Measurements from ENCODE around the gene GRID2. TPM values are rescaled to one million over a fixed set of nuclear protein-coding genes. Genes with fewer than 3 reads are reported as not detected.

GRID2 gene
- total and polyA plus RNA-seq, 4 donors = under 0.01 to 0.02 TPM; not detected in 2

GRCh38 chr4:92333016-92333415, 29.2 kb downstream of the GRID2 start:
- Histone ChIP-seq H3K9ac (ENCODE audit: low read depth in 1 of 2, low read length in 2 of 2) (no peak overlapping the region), H3K27ac (ENCODE audit: low read depth in 1 of 2, low read length in 2 of 2) (no peak overlapping the region), H3K36me3 (ENCODE audit: control insufficient read depth in 4 of 4, insufficient read depth in 3 of 4, low read depth in 1 of 4, low read length in 3 of 4) (no peaks in the 10 kb centered on the region), H3K4me1 (ENCODE audit: control insufficient read depth in 4 of 4, insufficient read depth in 4 of 4, low read length in 3 of 4) (no peaks in the 10 kb centered on the region), H3K9me3 (ENCODE audit: control insufficient read depth in 4 of 4, low read length in 3 of 4) (no peaks in the 10 kb centered on the region), H3K27me3 (ENCODE audit: control insufficient read depth in 4 of 4, insufficient read depth in 4 of 4, low read length in 3 of 4) (no peaks in the 10 kb centered on the region), H3K4me3 (ENCODE audit: low read depth in 1 of 3, low read length in 3 of 3) (no peak overlapping the region)
- TF ChIP-seq ATF3 (IDR thresholded peaks at IDR 0.05) (no peak), CTCF (IDR thresholded peaks at IDR 0.05; ENCODE audit: low read depth, low read length, missing input control) (no peak), YY1 (IDR thresholded peaks at IDR 0.05) (no peak), FOXA1 (IDR thresholded peaks at IDR 0.05) (no peak), GABPA (IDR thresholded peaks at IDR 0.05 in 1 of 2, conservative IDR thresholded peaks at IDR 0.05 in 1 of 2) (no peak), EGR1 (IDR thresholded peaks at IDR 0.05; ENCODE audit: low read depth in 2 of 2) (no peak), RXRA (IDR thresholded peaks at IDR 0.05) (no peak), REST (IDR thresholded peaks at IDR 0.05) (no peak), SP1 (IDR thresholded peaks at IDR 0.05) (no peak), HNF4A (conservative IDR thresholded peaks at IDR 0.05) (no peak), ZBTB33 (IDR thresholded peaks at IDR 0.05) (no peak)
- 64% methylated on average over 2 of the region's 2 CpGs for WGBS
- no peak for DNase-seq (ENCODE audit: low spot score)

GRCh38 chr4:92334716-92335350, 31.1 kb downstream of the GRID2 start:
- H3K4me1 ChIP-seq (ENCODE audit: control insufficient read depth in 4 of 4, insufficient read depth in 4 of 4, low read length in 3 of 4) = no peaks in the 10 kb centered on the region
- WGBS = 20% methylated on average over 1 of the region's 1 CpG
- no peak overlapping the region for H3K27ac ChIP-seq (ENCODE audit: low read depth in 1 of 2, low read length in 2 of 2)
- no peak overlapping the region for H3K9ac ChIP-seq (ENCODE audit: low read depth in 1 of 2, low read length in 2 of 2)
- no peaks in the 10 kb centered on the region for H3K27me3 ChIP-seq (ENCODE audit: control insufficient read depth in 4 of 4, insufficient read depth in 4 of 4, low read length in 3 of 4)
- H3K4me3 ChIP-seq (ENCODE audit: low read depth in 1 of 3, low read length in 3 of 3) = no peak overlapping the region
- H3K9me3 ChIP-seq (ENCODE audit: control insufficient read depth in 4 of 4, low read length in 3 of 4) = no peaks in the 10 kb centered on the region
- no peak for DNase-seq (ENCODE audit: low spot score)
- no peaks in the 10 kb centered on the region for H3K36me3 ChIP-seq (ENCODE audit: control insufficient read depth in 4 of 4, insufficient read depth in 3 of 4, low read depth in 1 of 4, low read length in 3 of 4)
- TF ChIP-seq RXRA (IDR thresholded peaks at IDR 0.05) (no peak), HNF4A (conservative IDR thresholded peaks at IDR 0.05) (no peak), GABPA (IDR thresholded peaks at IDR 0.05 in 1 of 2, conservative IDR thresholded peaks at IDR 0.05 in 1 of 2) (no peak), EGR1 (IDR thresholded peaks at IDR 0.05; ENCODE audit: low read depth in 2 of 2) (no peak), MAX (IDR thresholded peaks at IDR 0.05) (no peak), ZBTB33 (IDR thresholded peaks at IDR 0.05) (no peak), HNF4G (IDR thresholded peaks at IDR 0.05) (no peak), YY1 (IDR thresholded peaks at IDR 0.05) (no peak), FOXA1 (IDR thresholded peaks at IDR 0.05) (no peak), FOXA2 (IDR thresholded peaks at IDR 0.05) (no peak), JUND (IDR thresholded peaks at IDR 0.05) (no peak), REST (IDR thresholded peaks at IDR 0.05) (no peak), NR2F2 (IDR thresholded peaks at IDR 0.05) (no peak), TAF1 (conservative IDR thresholded peaks at IDR 0.05) (no peak), ATF3 (IDR thresholded peaks at IDR 0.05) (no peak)

Measured in liver (tissue), 9 donors.